ENCODE measurements around the gene DPP9. TPM values are rescaled to one million over a fixed set of nuclear protein-coding genes. Genes with fewer than 3 reads are reported as not detected.

The DPP9 gene
- total RNA-seq, 1 donor from 2014 or later = 95.8 TPM

GRCh38 chr19:4664642-4665041 lies 59.0 kb downstream of the DPP9 start:
- peaks cover 27% of the 10 kb centered on the region for H3K36me3 Mint-ChIP-seq (ENCODE audit: low read depth)
- H3K9me3 Mint-ChIP-seq = no peaks in the 10 kb centered on the region
- H3K4me3 Mint-ChIP-seq = no peak overlapping the region
- no peak for DNase-seq (ENCODE audit: low spot score)
- intact Hi-C loops (cut with micrococcal nuclease) = no loop called here
- no peak overlapping the region for H3K27ac Mint-ChIP-seq
- no peaks in the 10 kb centered on the region for H3K27me3 Mint-ChIP-seq (ENCODE audit: insufficient read depth)
- H3K4me1 Mint-ChIP-seq (ENCODE audit: low read depth) = peaks cover 9% of the 10 kb centered on the region

- peaks cover 5% of the 10 kb centered on the region for H3K4me1 Mint-ChIP-seq (ENCODE audit: low read depth)
- no peaks in the 10 kb centered on the region for H3K9me3 Mint-ChIP-seq
- H3K27ac Mint-ChIP-seq = no peak overlapping the region
- H3K36me3 Mint-ChIP-seq (ENCODE audit: low read depth) = peaks cover 16% of the 10 kb centered on the region
- intact Hi-C loops (cut with micrococcal nuclease) = no loop called here
- no peak for DNase-seq (ENCODE audit: low spot score)
- H3K4me3 Mint-ChIP-seq = no peak overlapping the region
- no peaks in the 10 kb centered on the region for H3K27me3 Mint-ChIP-seq (ENCODE audit: insufficient read depth)
Observed at GRCh38 chr19:4662812-4663211, 60.8 kb downstream of the DPP9 start.

- no peak overlapping the region for H3K27ac Mint-ChIP-seq
- intact Hi-C loops (cut with micrococcal nuclease) = no loop called here
- peaks cover 14% of the 10 kb centered on the region for H3K36me3 Mint-ChIP-seq (ENCODE audit: low read depth)
- H3K4me3 Mint-ChIP-seq = no peak overlapping the region
- no peak for DNase-seq (ENCODE audit: low spot score)
- H3K4me1 Mint-ChIP-seq (ENCODE audit: low read depth) = peaks cover 5% of the 10 kb centered on the region
- no peaks in the 10 kb centered on the region for H3K9me3 Mint-ChIP-seq
- no peaks in the 10 kb centered on the region for H3K27me3 Mint-ChIP-seq (ENCODE audit: insufficient read depth)
Observed at GRCh38 chr19:4662020-4662695, 61.5 kb downstream of the DPP9 start.

GRCh38 chr19:4660993-4661392 lies 62.6 kb downstream of the DPP9 start:
- no peak for DNase-seq (ENCODE audit: low spot score)
- intact Hi-C loops (cut with micrococcal nuclease) = no loop called here
- H3K36me3 Mint-ChIP-seq (ENCODE audit: low read depth) = peaks cover 13% of the 10 kb centered on the region
- H3K4me3 Mint-ChIP-seq = no peak overlapping the region
- H3K27me3 Mint-ChIP-seq (ENCODE audit: insufficient read depth) = no peaks in the 10 kb centered on the region
- H3K9me3 Mint-ChIP-seq = no peaks in the 10 kb centered on the region
- no peak overlapping the region for H3K27ac Mint-ChIP-seq
- H3K4me1 Mint-ChIP-seq (ENCODE audit: low read depth) = peaks cover 5% of the 10 kb centered on the region

- H3K27ac Mint-ChIP-seq = no peak overlapping the region
- no peak overlapping the region for H3K4me3 Mint-ChIP-seq
- peaks cover 5% of the 10 kb centered on the region for H3K4me1 Mint-ChIP-seq (ENCODE audit: low read depth)
- intact Hi-C loops (cut with micrococcal nuclease) = no loop called here
- no peak for DNase-seq (ENCODE audit: low spot score)
- no peaks in the 10 kb centered on the region for H3K27me3 Mint-ChIP-seq (ENCODE audit: insufficient read depth)
- H3K9me3 Mint-ChIP-seq = no peaks in the 10 kb centered on the region
- peaks cover 13% of the 10 kb centered on the region for H3K36me3 Mint-ChIP-seq (ENCODE audit: low read depth)
Observed at GRCh38 chr19:4660181-4660791, 63.4 kb downstream of the DPP9 start.

- Mint-ChIP-seq H3K4me3 (no peak overlapping the region), H3K27ac (peak overlapping the region; percentile 29), H3K4me1 (ENCODE audit: low read depth) (peaks cover 5% of the 10 kb centered on the region), H3K9me3 (no peaks in the 10 kb centered on the region), H3K27me3 (ENCODE audit: insufficient read depth) (no peaks in the 10 kb centered on the region), H3K36me3 (ENCODE audit: low read depth) (peaks cover 22% of the 10 kb centered on the region)
- DNase-seq (ENCODE audit: low spot score) = no peak
- intact Hi-C loops (cut with micrococcal nuclease) = no loop called here
Observed at GRCh38 chr19:4657835-4658234, 65.8 kb downstream of the DPP9 start.

- Mint-ChIP-seq H3K9me3 (no peaks in the 10 kb centered on the region), H3K36me3 (ENCODE audit: low read depth) (peaks cover 22% of the 10 kb centered on the region), H3K4me1 (ENCODE audit: low read depth) (peaks cover 5% of the 10 kb centered on the region), H3K4me3 (no peak overlapping the region), H3K27ac (no peak overlapping the region), H3K27me3 (ENCODE audit: insufficient read depth) (no peaks in the 10 kb centered on the region)
- no peak for DNase-seq (ENCODE audit: low spot score)
- intact Hi-C loops (cut with micrococcal nuclease) = no loop called here
Observed at GRCh38 chr19:4657262-4657661, 66.4 kb downstream of the DPP9 start.

GRCh38 chr19:4656102-4656501 lies 67.5 kb downstream of the DPP9 start:
- no peak overlapping the region for H3K27ac Mint-ChIP-seq
- intact Hi-C loops (cut with micrococcal nuclease) = no loop called here
- H3K4me1 Mint-ChIP-seq (ENCODE audit: low read depth) = peaks cover 5% of the 10 kb centered on the region
- H3K27me3 Mint-ChIP-seq (ENCODE audit: insufficient read depth) = no peaks in the 10 kb centered on the region
- no peak for DNase-seq (ENCODE audit: low spot score)
- no peak overlapping the region for H3K4me3 Mint-ChIP-seq
- peaks cover 22% of the 10 kb centered on the region for H3K36me3 Mint-ChIP-seq (ENCODE audit: low read depth)
- no peaks in the 10 kb centered on the region for H3K9me3 Mint-ChIP-seq

GRCh38 chr19:4654437-4655361 lies 68.9 kb downstream of the DPP9 start:
- intact Hi-C loops (cut with micrococcal nuclease) = no loop called here
- Mint-ChIP-seq H3K9me3 (no peaks in the 10 kb centered on the region), H3K4me3 (no peak overlapping the region), H3K27me3 (ENCODE audit: insufficient read depth) (no peaks in the 10 kb centered on the region), H3K4me1 (ENCODE audit: low read depth) (peaks cover 2% of the 10 kb centered on the region), H3K27ac (no peak overlapping the region), H3K36me3 (ENCODE audit: low read depth) (peaks cover 13% of the 10 kb centered on the region)
- no peak for DNase-seq (ENCODE audit: low spot score)

GRCh38 chr19:4653793-4654436 lies 69.7 kb downstream of the DPP9 start:
- intact Hi-C loops (cut with micrococcal nuclease) = no loop called here
- Mint-ChIP-seq H3K27ac (no peak overlapping the region), H3K9me3 (no peaks in the 10 kb centered on the region), H3K4me3 (no peak overlapping the region), H3K4me1 (ENCODE audit: low read depth) (no peaks in the 10 kb centered on the region), H3K36me3 (ENCODE audit: low read depth) (peaks cover 12% of the 10 kb centered on the region), H3K27me3 (ENCODE audit: insufficient read depth) (no peaks in the 10 kb centered on the region)
- DNase-seq (ENCODE audit: low spot score) = no peak

GRCh38 chr19:4652075-4652474 lies 71.6 kb downstream of the DPP9 start:
- H3K27ac Mint-ChIP-seq = no peak overlapping the region
- peaks cover 12% of the 10 kb centered on the region for H3K36me3 Mint-ChIP-seq (ENCODE audit: low read depth)
- no peak for DNase-seq (ENCODE audit: low spot score)
- H3K27me3 Mint-ChIP-seq (ENCODE audit: insufficient read depth) = no peaks in the 10 kb centered on the region
- H3K4me1 Mint-ChIP-seq (ENCODE audit: low read depth) = no peaks in the 10 kb centered on the region
- intact Hi-C loops (cut with micrococcal nuclease) = no loop called here
- H3K9me3 Mint-ChIP-seq = no peaks in the 10 kb centered on the region
- H3K4me3 Mint-ChIP-seq = no peak overlapping the region

GRCh38 chr19:4650159-4650558 lies 73.5 kb downstream of the DPP9 start:
- Mint-ChIP-seq H3K9me3 (no peaks in the 10 kb centered on the region), H3K27me3 (ENCODE audit: insufficient read depth) (no peaks in the 10 kb centered on the region), H3K27ac (no peak overlapping the region), H3K4me3 (no peak overlapping the region), H3K36me3 (ENCODE audit: low read depth) (peaks cover 13% of the 10 kb centered on the region), H3K4me1 (ENCODE audit: low read depth) (no peaks in the 10 kb centered on the region)
- no peak for DNase-seq (ENCODE audit: low spot score)
- intact Hi-C loops (cut with micrococcal nuclease) = no loop called here

All from activated T-helper 1 cell treated with anti-CD3 and anti-CD28 coated beads, Interleukin-12 subunit alpha, Interleukin-12 subunit beta, Interleukin-2, Interleukin-4 antibody, amounts not matched to agents 30 ng/mL and 10 ng/mL and 1 ng/mL, durations not matched to agents 14 hours and 24 hours and 36 hours (primary cell).